Duodenal mucosa (tissue), 2 donors: ENCODE results near the gene ABCC6.
"Not testable (repeated sequence)": the region's sequence is repeated elsewhere in the genome, so short reads cannot be mapped to it uniquely, and the experiment has no call there.

ENCODE experiments used
- H3K27ac ChIP-seq: one replicate; pipeline ENCODE4 v1.7.0; 2013; ENCODE audit warnings: low read depth, low read length
- H3K27me3 ChIP-seq, 2 donors: one replicate each; pipeline ENCODE4 v1.7.0; 2013; ENCODE audit warnings: low read length in 2 of 2, control low read depth in 1 of 2; ENCODE audit not compliant: insufficient read depth in 2 of 2, control insufficient read depth in 1 of 2
- H3K36me3 ChIP-seq, 2 donors: one replicate each; pipeline ENCODE4 v1.7.0; 2013; ENCODE audit warnings: low read length in 2 of 2, control low read depth in 1 of 2; ENCODE audit not compliant: insufficient read depth in 2 of 2, control insufficient read depth in 1 of 2
- H3K4me1 ChIP-seq, 2 donors: one replicate each; pipeline ENCODE4 v1.7.0; 2013; ENCODE audit warnings: low read length in 2 of 2, control low read depth in 1 of 2; ENCODE audit not compliant: insufficient read depth in 2 of 2, control insufficient read depth in 1 of 2
- H3K4me3 ChIP-seq, 2 donors: one replicate each; pipeline ENCODE4 v1.7.0; 2013; ENCODE audit warnings: low read length in 2 of 2, low read depth in 1 of 2
- H3K9ac ChIP-seq, 2 donors: one replicate each; pipeline ENCODE4 v1.7.0; 2013; ENCODE audit warnings: low read length in 2 of 2, low read depth in 1 of 2
- H3K9me3 ChIP-seq, 2 donors: one replicate each; pipeline ENCODE4 v1.7.0; 2013; ENCODE audit warnings: low read length in 2 of 2, control low read depth in 1 of 2; ENCODE audit not compliant: control insufficient read depth in 1 of 2

ABCC6 gene

DNA sequence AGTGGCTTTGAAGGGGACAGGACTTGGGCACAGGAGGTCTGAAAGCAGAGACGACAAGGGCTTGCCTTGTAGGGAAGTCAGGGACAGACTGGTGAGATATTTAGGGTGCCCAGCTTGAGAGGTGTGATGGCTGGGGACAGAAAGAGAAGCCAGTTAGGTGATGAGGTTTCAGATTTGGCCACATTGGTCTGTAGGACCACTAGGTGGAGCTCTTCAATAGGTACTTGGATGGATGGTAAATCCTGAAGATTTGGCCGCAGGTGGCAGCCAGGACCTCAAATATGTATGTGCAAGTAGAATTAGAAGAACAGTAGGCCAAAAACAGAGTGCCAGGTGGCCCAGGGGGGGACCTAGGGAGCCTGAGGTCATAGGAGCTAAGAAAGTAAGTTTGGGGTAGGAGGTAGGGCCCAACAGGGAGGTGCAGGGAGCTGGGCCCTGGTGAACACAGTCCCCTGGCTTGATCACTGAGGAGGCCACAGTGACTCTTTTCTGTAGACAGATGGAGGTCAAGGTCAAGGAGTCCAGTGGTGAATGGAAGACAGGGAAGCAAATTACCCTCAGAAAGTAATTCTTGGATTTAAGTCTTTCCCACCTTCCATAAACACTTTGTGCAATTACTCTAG lies 34.1 kb upstream of the ABCC6 start:
- not testable (repeated sequence) for H3K9me3 ChIP-seq, H3K4me1 ChIP-seq, H3K27me3 ChIP-seq, H3K4me3 ChIP-seq, H3K9ac ChIP-seq, H3K36me3 ChIP-seq, H3K27ac ChIP-seq

DNA sequence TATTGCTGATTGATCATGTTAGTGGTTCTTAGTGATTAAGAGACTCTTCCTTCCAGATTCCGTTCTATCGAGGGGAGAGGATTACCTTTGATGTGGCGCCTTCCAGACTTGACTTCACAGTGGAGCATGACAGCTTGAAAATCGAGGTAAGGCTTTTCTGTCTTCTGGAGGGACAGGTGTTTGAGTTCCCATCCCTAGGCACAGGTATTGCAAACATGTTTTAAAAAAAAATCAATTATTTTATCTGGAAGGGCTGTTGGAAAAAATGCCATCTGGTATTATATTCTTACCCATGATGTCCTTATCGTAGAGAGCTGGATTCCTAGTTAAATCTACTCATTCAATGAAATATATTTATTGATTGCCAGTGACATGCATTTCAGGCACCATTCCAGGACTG lies 29.1 kb upstream of the ABCC6 start:
- not testable (repeated sequence) for H3K36me3 ChIP-seq, H3K27me3 ChIP-seq, H3K4me3 ChIP-seq, H3K9ac ChIP-seq, H3K9me3 ChIP-seq, H3K4me1 ChIP-seq, H3K27ac ChIP-seq

DNA sequence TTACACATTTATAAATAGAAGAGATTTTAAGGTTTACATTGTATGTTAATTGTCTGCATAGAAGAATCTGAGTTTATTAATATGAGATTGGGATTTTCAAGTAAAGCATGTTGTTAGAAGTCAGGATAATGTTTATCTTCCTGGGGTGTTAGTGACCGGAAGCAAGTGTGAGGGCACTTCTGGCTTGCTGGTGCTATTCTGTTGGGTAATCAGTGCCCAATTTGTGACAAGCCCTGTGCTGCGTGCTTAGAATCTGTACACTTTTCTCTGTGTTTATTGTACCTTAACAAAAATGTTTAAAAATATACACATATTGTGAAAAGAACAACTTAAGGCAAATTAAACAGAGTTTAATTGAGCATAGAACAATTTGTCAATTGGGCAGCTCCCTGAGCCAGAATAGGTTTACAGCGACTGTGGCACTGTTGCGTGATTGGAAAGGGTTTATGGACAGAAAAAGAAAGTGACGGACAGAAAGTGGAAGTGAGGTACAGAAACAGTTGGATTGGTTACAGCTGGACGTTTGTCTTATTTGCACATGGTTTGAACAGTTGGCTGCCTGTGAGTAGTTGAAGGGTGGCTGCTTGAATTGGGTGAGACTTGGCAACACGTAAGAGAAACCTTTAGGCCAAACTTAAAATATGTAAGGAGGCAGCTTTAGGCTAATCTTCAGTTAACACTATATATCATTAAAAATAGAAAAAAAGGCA lies 26.5 kb upstream of the ABCC6 start:
- H3K36me3 ChIP-seq, H3K27me3 ChIP-seq, H3K9ac ChIP-seq, H3K9me3 ChIP-seq, H3K27ac ChIP-seq, H3K4me1 ChIP-seq, H3K4me3 ChIP-seq: not testable (repeated sequence)

- H3K36me3 ChIP-seq, H3K4me1 ChIP-seq, H3K27ac ChIP-seq, H3K4me3 ChIP-seq, H3K27me3 ChIP-seq, H3K9ac ChIP-seq, H3K9me3 ChIP-seq: not testable (repeated sequence)
Measured at GRCh38 chr16:16247439-16247838, 24.1 kb upstream of the ABCC6 start.

GRCh38 chr16:16246578-16247262 lies 23.4 kb upstream of the ABCC6 start:
- H3K9ac ChIP-seq, H3K9me3 ChIP-seq, H3K27me3 ChIP-seq, H3K27ac ChIP-seq, H3K4me3 ChIP-seq, H3K4me1 ChIP-seq, H3K36me3 ChIP-seq: not testable (repeated sequence)

DNA sequence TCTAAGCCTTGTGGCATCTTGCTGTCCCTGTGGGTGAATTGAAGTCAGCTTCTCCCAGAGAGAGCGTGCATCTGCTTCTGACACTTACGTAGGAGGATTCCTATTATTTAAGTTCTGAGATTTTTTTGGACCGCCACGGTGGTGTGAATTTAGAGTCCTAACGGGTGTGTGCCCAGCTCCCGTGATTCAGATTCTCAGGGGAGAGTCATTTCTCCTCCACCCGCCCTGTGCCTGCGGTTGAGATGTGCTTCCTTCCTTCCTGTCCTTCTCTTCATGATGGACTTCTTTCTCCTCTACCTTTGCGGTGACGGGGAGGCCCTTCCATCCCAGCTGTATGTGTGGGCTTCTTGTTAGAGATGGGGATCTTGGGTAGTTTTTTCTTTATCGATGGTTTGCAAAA lies 20.6 kb upstream of the ABCC6 start:
- not testable (repeated sequence) for H3K27me3 ChIP-seq, H3K36me3 ChIP-seq, H3K9ac ChIP-seq, H3K4me1 ChIP-seq, H3K4me3 ChIP-seq, H3K9me3 ChIP-seq, H3K27ac ChIP-seq

- H3K36me3 ChIP-seq, H3K9me3 ChIP-seq, H3K27ac ChIP-seq, H3K27me3 ChIP-seq, H3K9ac ChIP-seq, H3K4me3 ChIP-seq, H3K4me1 ChIP-seq: not testable (repeated sequence)
Measured at GRCh38 chr16:16240667-16241066, 17.4 kb upstream of the ABCC6 start.

DNA sequence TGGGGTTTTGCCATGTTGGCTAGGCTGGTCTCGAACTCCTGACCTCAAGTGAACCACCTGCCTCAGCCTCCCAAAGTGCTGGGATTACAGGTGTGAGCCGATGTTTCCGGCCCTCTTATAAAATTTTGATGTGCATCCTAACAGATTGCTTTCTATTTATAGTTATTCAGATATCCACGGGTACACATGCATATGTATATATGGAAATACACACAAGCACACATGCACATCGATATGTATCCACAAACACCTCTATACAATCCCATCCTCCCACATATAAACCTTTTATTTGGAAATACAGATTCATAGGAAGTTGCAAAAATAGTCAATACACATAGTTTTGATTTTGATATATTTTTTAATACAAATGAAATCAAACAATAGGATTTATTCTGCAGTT lies 14.4 kb upstream of the ABCC6 start:
- not testable (repeated sequence) for H3K27ac ChIP-seq, H3K4me3 ChIP-seq, H3K36me3 ChIP-seq, H3K9ac ChIP-seq, H3K4me1 ChIP-seq, H3K27me3 ChIP-seq, H3K9me3 ChIP-seq

DNA sequence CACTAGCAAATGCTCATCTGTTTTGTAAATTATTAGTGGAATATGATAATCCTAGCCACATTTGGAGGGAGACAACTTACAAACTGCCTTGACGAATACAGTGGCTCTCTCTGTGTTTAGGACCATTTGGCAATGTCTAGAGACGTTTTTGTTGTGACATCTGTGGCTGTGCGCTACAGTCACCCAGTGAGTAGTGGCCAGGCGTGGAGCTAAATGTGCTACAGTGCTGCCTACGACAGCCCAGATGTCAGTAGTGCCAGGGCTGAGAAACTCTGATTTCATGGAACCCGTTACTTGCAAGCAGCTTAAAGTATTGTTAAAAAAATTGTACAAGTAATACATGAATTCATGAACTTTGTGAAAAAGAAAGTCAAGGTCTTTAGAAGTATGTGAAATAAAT lies 13.8 kb upstream of the ABCC6 start:
- not testable (repeated sequence) for H3K9me3 ChIP-seq, H3K4me3 ChIP-seq, H3K27ac ChIP-seq, H3K36me3 ChIP-seq, H3K27me3 ChIP-seq, H3K4me1 ChIP-seq, H3K9ac ChIP-seq

- H3K27ac ChIP-seq, H3K36me3 ChIP-seq, H3K4me3 ChIP-seq, H3K4me1 ChIP-seq, H3K9me3 ChIP-seq, H3K9ac ChIP-seq, H3K27me3 ChIP-seq: not testable (repeated sequence)
Measured at GRCh38 chr16:16232692-16233061, 9.4 kb upstream of the ABCC6 start.
